Measurements from ENCODE around the gene KIF14. TPM values are rescaled to one million over a fixed set of nuclear protein-coding genes. Genes with fewer than 3 reads are reported as not detected.

The KIF14 gene
- 1.7 and 2.1 TPM in 2 replicates for total RNA-seq

GRCh38 chr1:200620273-200621131 is at the start of gene KIF14:
Gene KIF14, minus strand, starts transcription at chr1:200620751. Its CDS starts 2,028 bp downstream, at chr1:200618723.

GRCh38 chr1:200669314-200670241 is 49.0 kb upstream of the KIF14 start, which contains the start of gene DDX59:
Gene DDX59, minus strand, starts transcription at chr1:200669907. Its CDS starts 3,167 bp downstream, at chr1:200666740.

Other genes starting within 250 kb of the KIF14 start
- gene ZNF281, start 210.7 kb downstream of the KIF14 start, total RNA-seq, result 22.3 and 22.5 TPM in 2 replicates
- gene DDX59, start 49.2 kb upstream of the KIF14 start, total RNA-seq, result 15.0 and 19.1 TPM in 2 replicates
- gene CAMSAP2, start 118.1 kb upstream of the KIF14 start, total RNA-seq, result 33.9 and 37.9 TPM in 2 replicates

Data from dermis lymphatic vessel endothelial cell (primary cell).